Effector memory CD4-positive, alpha-beta T cell (primary cell): ENCODE results near the gene RALGAPA2.

Experiments
- DNase-seq, 3 donors: peaks; one replicate each; pipeline ENCODE4 v3.0.0-alpha.2; 2020
- H3K27ac ChIP-seq: 2 replicates; pipeline ENCODE4 v1.7.0; 2013; ENCODE audit warnings: mild to moderate bottlenecking, low read length, moderate library complexity; ENCODE audit not compliant: insufficient read depth, poor library complexity, severe bottlenecking
- H3K27me3 ChIP-seq: replicated peaks from 2 replicates; pipeline ENCODE4 v1.7.0; 2013; ENCODE audit warnings: mild to moderate bottlenecking, low read length; ENCODE audit not compliant: insufficient read depth, control insufficient read depth, poor library complexity, severe bottlenecking
- H3K36me3 ChIP-seq: 2 replicates; pipeline ENCODE4 v1.7.0; 2013; ENCODE audit warnings: mild to moderate bottlenecking, low read length, moderate library complexity; ENCODE audit not compliant: control insufficient read depth, insufficient read depth
- H3K4me1 ChIP-seq: 2 replicates; pipeline ENCODE4 v1.7.0; 2013; ENCODE audit warnings: low read length, mild to moderate bottlenecking; ENCODE audit not compliant: control insufficient read depth, insufficient read depth, poor library complexity, severe bottlenecking
- H3K4me3 ChIP-seq: 2 replicates; pipeline ENCODE4 v1.7.0; 2013; ENCODE audit warnings: low read length, low read depth, mild to moderate bottlenecking; ENCODE audit not compliant: insufficient read depth, poor library complexity, severe bottlenecking
- H3K9me3 ChIP-seq: 2 replicates; pipeline ENCODE4 v1.7.0; 2013; ENCODE audit warnings: mild to moderate bottlenecking, low read length, moderate library complexity; ENCODE audit not compliant: control insufficient read depth

The RALGAPA2 gene

DNA sequence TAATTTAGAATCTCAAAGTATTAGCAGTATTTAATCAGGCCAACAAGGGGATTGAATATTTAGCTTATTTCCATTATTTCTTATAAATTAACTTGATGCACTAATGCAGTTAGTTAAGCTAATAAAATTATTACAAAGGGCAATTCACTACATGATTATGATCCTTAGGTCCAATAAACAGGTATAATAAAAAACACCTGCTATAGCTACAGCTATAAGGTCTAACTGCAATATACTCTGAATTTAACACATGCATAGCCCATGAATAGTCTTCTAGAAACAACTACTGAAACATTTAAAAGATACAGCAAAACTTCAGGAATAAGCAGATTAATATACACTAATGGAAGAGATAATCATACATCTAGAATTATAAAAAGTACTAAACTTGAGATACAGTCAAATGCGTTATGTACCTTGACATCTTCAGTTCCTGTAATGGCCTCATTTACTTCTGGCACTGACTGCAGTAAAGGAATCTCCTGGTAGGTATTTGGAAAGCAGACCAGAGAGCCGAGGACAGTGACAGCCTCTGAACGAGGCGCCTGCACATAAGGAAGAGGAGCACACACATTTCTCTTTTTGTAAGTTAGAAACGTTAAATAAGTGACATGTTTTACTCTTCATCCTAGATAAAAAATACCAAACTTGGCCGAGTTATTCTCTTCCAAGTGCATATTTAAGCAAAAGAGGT lies 176.1 kb downstream of the RALGAPA2 start:
- no peaks in the 10 kb centered on the region for H3K4me1 ChIP-seq
- H3K4me3 ChIP-seq, result no peak overlapping the region
- H3K27me3 ChIP-seq, result no peaks in the 10 kb centered on the region
- no peaks in the 10 kb centered on the region for H3K36me3 ChIP-seq
- H3K27ac ChIP-seq, result no peak overlapping the region
- H3K9me3 ChIP-seq, result no peaks in the 10 kb centered on the region
- DNase-seq, result no peak

DNA sequence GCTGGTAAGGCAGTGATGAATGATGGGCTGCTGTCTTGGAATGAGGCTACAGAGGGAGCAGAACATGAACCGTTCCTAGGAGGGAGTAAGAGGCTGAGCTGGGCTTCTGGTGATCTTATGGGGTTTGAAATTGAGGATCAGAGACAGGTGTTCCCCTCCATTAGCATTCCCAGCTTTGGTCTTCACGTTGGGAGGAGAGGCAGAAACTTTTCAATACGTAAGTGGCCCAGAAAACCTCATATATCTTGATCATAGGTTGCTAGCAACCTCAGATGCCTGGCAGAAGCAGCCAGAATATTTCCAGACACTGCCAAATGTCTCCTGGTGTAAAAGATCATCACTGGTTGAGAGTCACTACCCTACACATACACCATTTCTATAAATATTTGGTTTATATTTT lies 177.4 kb downstream of the RALGAPA2 start:
- DNase-seq, result no peak
- H3K9me3 ChIP-seq, result no peaks in the 10 kb centered on the region
- H3K27ac ChIP-seq, result no peak overlapping the region
- H3K4me1 ChIP-seq, result no peaks in the 10 kb centered on the region
- H3K36me3 ChIP-seq, result no peaks in the 10 kb centered on the region
- no peak overlapping the region for H3K4me3 ChIP-seq
- H3K27me3 ChIP-seq, result no peaks in the 10 kb centered on the region

GRCh38 chr20:20531283-20531682 lies 181.2 kb downstream of the RALGAPA2 start:
- no peak overlapping the region for H3K27ac ChIP-seq
- no peaks in the 10 kb centered on the region for H3K4me1 ChIP-seq
- no peaks in the 10 kb centered on the region for H3K9me3 ChIP-seq
- peaks cover 9% of the 10 kb centered on the region for H3K36me3 ChIP-seq
- H3K4me3 ChIP-seq, result no peak overlapping the region
- no peaks in the 10 kb centered on the region for H3K27me3 ChIP-seq
- no peak for DNase-seq

DNA sequence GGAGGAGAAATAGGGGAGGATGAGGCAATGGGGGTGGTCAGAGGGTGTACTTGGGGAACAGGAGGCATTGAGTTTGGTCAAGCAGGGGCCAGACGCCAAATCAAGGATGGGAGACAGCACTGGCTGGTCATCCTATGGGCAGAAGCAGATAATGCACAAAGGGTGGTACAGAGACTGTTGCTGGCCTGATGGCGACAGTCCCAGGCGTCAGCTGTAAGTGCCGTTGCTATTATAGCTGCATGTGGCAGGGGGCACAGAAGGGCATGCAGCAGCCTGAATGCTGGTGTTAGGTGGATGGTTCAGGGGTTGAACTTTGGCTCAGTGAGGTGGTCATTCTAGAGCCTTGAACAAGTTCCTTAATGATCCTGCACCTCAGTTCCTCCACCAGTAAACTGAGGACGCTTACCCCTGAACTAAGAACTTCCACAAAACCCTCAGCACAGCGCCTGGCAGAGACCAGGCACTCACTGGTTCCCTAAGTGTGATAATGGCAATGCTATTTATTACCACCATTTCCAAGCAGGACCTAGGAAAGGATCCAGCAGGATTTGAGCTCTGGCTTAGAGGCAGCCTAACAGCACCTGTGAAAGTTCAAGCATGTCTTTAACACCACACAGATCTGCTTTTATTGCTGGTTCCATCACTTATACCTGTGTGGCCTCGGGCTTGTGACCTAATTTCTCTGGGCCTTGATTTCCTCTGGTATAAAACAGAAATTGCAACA lies 181.9 kb downstream of the RALGAPA2 start:
- Histone ChIP-seq H3K4me1 (no peaks in the 10 kb centered on the region), H3K36me3 (peaks cover 9% of the 10 kb centered on the region), H3K9me3 (no peaks in the 10 kb centered on the region), H3K4me3 (no peak overlapping the region), H3K27me3 (no peaks in the 10 kb centered on the region), H3K27ac (no peak overlapping the region)
- no peak for DNase-seq

DNA sequence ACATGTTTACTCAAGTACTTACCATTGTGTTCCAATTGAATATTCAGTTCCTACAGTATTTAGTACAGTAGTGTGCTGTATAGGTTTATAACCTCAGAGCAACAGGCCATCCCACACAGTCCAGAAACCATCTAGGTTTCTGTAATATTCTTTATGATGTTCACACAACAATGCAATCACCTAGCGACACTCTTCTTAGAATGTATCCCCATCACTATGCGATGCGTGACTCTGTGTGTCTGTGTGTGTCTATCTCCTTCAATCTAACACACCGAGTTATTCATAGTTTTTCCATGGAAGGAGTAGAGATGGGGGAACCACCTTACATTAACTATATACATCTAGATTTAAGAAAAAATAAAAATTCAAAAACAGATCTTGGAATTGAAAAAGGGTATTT lies 182.8 kb downstream of the RALGAPA2 start:
- no peaks in the 10 kb centered on the region for H3K4me1 ChIP-seq
- DNase-seq, result no peak
- no peaks in the 10 kb centered on the region for H3K9me3 ChIP-seq
- H3K27me3 ChIP-seq, result no peaks in the 10 kb centered on the region
- H3K36me3 ChIP-seq, result peaks cover 9% of the 10 kb centered on the region
- no peak overlapping the region for H3K27ac ChIP-seq
- H3K4me3 ChIP-seq, result no peak overlapping the region

DNA sequence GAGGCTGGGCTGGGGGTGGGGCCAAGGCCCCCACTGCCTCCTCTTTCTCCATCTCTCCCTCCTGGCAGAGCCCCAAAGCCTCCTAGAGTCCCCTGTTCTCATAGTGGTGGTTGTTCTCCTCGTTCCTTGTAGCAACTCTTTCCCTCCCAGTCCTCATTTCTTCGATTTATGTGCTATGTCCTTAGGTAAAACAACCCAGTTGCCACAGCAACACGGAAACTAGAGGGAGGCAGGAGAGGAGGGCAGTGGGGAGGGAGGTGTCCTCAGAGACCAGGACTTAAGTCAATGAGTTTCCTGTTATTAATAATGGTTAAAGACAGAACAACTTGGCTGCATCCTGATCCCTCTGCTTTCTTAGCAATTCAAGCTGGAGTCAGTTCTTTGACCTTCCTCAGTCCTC lies 183.6 kb downstream of the RALGAPA2 start:
- Histone ChIP-seq H3K9me3 (no peaks in the 10 kb centered on the region), H3K27ac (no peak overlapping the region), H3K27me3 (no peaks in the 10 kb centered on the region), H3K4me1 (no peaks in the 10 kb centered on the region), H3K36me3 (peaks cover 9% of the 10 kb centered on the region), H3K4me3 (no peak overlapping the region)
- DNase-seq, result no peak

DNA sequence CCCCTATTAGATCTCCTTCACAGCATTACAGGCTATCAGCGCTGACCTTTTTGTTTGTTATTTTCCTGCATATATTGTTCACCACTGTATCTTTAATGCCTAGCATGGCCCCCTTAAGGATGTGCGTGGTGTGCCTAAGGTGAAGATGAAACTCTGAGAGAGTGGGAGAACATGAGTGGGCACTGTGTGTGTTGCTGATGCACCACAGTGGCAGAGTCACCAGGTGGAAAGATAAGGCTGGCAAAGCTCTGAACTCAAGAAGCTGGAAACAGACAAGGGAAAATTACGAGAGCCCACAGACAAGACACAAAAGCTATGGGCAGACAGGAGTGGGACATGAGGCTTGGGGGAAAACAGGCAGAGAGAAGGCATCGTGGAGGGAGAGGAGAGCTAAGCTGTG lies 184.8 kb downstream of the RALGAPA2 start:
- H3K27me3 ChIP-seq, result no peaks in the 10 kb centered on the region
- peaks cover 9% of the 10 kb centered on the region for H3K36me3 ChIP-seq
- no peak overlapping the region for H3K4me3 ChIP-seq
- no peak for DNase-seq
- H3K27ac ChIP-seq, result no peak overlapping the region
- no peaks in the 10 kb centered on the region for H3K9me3 ChIP-seq
- H3K4me1 ChIP-seq, result no peaks in the 10 kb centered on the region

DNA sequence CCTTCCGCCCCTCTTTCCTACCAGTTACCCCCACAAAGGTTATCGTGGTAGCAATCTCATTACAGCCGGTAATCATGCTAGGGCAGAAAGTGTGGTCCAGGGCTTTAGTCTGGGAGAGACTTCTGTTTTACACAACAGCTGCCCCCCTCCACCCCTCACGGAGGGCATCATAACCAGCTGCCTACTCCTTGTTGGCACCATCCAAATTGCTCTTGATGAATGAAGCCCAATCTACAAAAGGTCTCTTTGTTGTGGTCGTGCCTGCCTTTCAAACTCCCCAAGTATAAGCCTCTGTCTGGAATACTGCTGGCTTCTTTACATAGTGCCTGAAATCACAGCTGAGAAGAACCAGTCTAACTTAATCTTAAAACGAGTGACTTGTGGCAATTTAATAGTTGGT lies 186.7 kb downstream of the RALGAPA2 start:
- Histone ChIP-seq H3K27ac (no peak overlapping the region), H3K4me3 (no peak overlapping the region), H3K27me3 (no peaks in the 10 kb centered on the region), H3K9me3 (no peaks in the 10 kb centered on the region), H3K4me1 (no peaks in the 10 kb centered on the region), H3K36me3 (peaks cover 11% of the 10 kb centered on the region)
- DNase-seq, result no peak

GRCh38 chr20:20525214-20525613 lies 187.2 kb downstream of the RALGAPA2 start:
- no peak overlapping the region for H3K27ac ChIP-seq
- peaks cover 16% of the 10 kb centered on the region for H3K36me3 ChIP-seq
- H3K9me3 ChIP-seq, result no peaks in the 10 kb centered on the region
- H3K4me1 ChIP-seq, result no peaks in the 10 kb centered on the region
- no peak overlapping the region for H3K4me3 ChIP-seq
- DNase-seq, result no peak
- no peaks in the 10 kb centered on the region for H3K27me3 ChIP-seq

- DNase-seq, result no peak
- peaks cover 17% of the 10 kb centered on the region for H3K36me3 ChIP-seq
- H3K27ac ChIP-seq, result no peak overlapping the region
- no peaks in the 10 kb centered on the region for H3K27me3 ChIP-seq
- no peak overlapping the region for H3K4me3 ChIP-seq
- no peaks in the 10 kb centered on the region for H3K9me3 ChIP-seq
- no peaks in the 10 kb centered on the region for H3K4me1 ChIP-seq
These were observed 187.7 kb downstream of the RALGAPA2 start for GRCh38 chr20:20524756-20525155.
